ENCODE data around the gene PRPS2. TPM values are rescaled to one million over a fixed set of nuclear protein-coding genes. Genes with fewer than 3 reads are reported as not detected.

Gene PRPS2
- polyA plus RNA-seq, 1 donor (not counting 4 experiments of a cell fraction or from before 2014, with no cell fraction given) = 28.4 TPM

DNA sequence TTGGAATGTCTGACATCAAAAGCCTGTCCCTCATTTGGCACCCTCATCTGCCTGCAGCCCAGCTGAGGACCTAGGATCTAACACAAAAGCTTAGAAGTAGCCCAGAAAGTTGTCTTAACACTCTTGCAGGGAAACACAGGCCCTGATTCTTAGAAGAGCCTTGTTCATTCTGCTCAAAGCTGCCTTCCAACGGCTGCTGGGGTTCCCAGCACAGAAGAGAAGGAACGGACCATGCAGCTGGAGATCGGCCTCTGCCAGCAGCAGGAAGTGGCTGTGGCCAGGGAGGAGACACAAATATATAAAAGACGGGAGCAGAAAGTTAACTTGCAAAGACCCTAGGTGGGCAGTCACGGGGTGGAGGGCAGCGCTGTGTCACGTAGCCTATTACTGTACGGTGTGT lies 20.4 kb downstream of the PRPS2 start:
- Histone ChIP-seq H4K20me1 (ENCODE audit: control insufficient read depth, extremely low read depth, insufficient read depth, low read length) (no peaks in the 10 kb centered on the region), H3K9ac (ENCODE audit: control insufficient read depth, extremely low read depth, insufficient read depth, low read length) (no peak overlapping the region), H3K9me3 (ENCODE audit: control insufficient read depth, low read depth, low read length) (no peaks in the 10 kb centered on the region), H3K27ac (ENCODE audit: control insufficient read depth, insufficient read depth, low read length) (no peak overlapping the region), H3K27me3 (ENCODE audit: control insufficient read depth, extremely low read depth, insufficient read depth, low read length) (no peaks in the 10 kb centered on the region), H3K4me1 (ENCODE audit: control insufficient read depth, extremely low read depth, insufficient read depth, low read length) (no peaks in the 10 kb centered on the region), H3K36me3 (ENCODE audit: control insufficient read depth in 2 of 2, extremely low read depth in 1 of 2, insufficient read depth in 2 of 2, low read length in 2 of 2) (no peaks in the 10 kb centered on the region), H3K79me2 (ENCODE audit: control insufficient read depth, insufficient read depth, low read length) (no peaks in the 10 kb centered on the region), H3K4me2 (ENCODE audit: control insufficient read depth, extremely low read depth, insufficient read depth, low read depth, low read length) (no peak overlapping the region), H3K4me3 (ENCODE audit: control insufficient read depth in 2 of 3, extremely low read depth in 1 of 3, insufficient read depth in 2 of 3, low read depth in 1 of 3, low read length in 3 of 3) (no peak overlapping the region), H2AFZ (ENCODE audit: control insufficient read depth, low read length) (no peak overlapping the region), H3K9me1 (ENCODE audit: control insufficient read depth, extremely low read depth, insufficient read depth, low read length) (no peaks in the 10 kb centered on the region)
- FAIRE-seq = no peak
- DNase-seq (ENCODE audit: low read depth, low spot score) = no peak
- dilution Hi-C loops (cut with MboI; ENCODE audit: extremely low pct_ligation_motif_present, low sequenced_read_pairs) = no loop called here
- TF ChIP-seq, protein P1, sequence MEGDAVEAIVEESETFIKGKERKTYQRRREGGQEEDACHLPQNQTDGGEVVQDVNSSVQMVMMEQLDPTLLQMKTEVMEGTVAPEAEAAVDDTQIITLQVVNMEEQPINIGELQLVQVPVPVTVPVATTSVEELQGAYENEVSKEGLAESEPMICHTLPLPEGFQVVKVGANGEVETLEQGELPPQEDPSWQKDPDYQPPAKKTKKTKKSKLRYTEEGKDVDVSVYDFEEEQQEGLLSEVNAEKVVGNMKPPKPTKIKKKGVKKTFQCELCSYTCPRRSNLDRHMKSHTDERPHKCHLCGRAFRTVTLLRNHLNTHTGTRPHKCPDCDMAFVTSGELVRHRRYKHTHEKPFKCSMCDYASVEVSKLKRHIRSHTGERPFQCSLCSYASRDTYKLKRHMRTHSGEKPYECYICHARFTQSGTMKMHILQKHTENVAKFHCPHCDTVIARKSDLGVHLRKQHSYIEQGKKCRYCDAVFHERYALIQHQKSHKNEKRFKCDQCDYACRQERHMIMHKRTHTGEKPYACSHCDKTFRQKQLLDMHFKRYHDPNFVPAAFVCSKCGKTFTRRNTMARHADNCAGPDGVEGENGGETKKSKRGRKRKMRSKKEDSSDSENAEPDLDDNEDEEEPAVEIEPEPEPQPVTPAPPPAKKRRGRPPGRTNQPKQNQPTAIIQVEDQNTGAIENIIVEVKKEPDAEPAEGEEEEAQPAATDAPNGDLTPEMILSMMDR (optimal IDR thresholded peaks at IDR 0.05 in 1 of 3, IDR thresholded peaks at IDR 0.05 in 1 of 3, conservative IDR thresholded peaks at IDR 0.05 in 1 of 3; ENCODE audit: extremely low read depth in 1 of 3, insufficient read depth in 2 of 3, low read length in 3 of 3) = no peak
- no peak for TF ChIP-seq EZH2 (IDR thresholded peaks at IDR 0.05; ENCODE audit: low read length)

DNA sequence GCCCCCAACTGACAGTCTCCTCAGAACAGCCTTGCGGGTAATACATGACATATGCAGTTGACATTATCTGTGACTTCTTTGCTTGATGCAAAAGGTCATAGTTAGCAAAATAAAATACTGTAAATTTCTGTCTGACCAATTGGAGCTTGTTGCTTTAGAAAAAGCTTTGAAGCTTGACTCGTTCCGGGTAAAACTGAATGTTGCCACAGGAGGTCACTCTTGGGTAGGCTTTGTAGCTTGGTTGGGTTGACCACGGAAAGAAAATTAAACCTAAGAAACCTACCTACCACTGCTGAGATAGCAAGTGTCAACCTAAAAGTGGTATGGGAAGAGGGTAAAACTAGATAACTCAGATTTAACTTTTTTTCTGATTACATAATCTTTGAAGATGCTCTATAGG lies 23.2 kb downstream of the PRPS2 start:
- Histone ChIP-seq H3K4me1 (ENCODE audit: control insufficient read depth, extremely low read depth, insufficient read depth, low read length) (peaks cover 11% of the 10 kb centered on the region), H3K27ac (ENCODE audit: control insufficient read depth, insufficient read depth, low read length) (no peak overlapping the region), H3K4me2 (ENCODE audit: control insufficient read depth, extremely low read depth, insufficient read depth, low read depth, low read length) (no peak overlapping the region), H3K9me3 (ENCODE audit: control insufficient read depth, low read depth, low read length) (no peaks in the 10 kb centered on the region), H3K4me3 (ENCODE audit: control insufficient read depth in 2 of 3, extremely low read depth in 1 of 3, insufficient read depth in 2 of 3, low read depth in 1 of 3, low read length in 3 of 3) (no peak overlapping the region), H3K36me3 (ENCODE audit: control insufficient read depth in 2 of 2, extremely low read depth in 1 of 2, insufficient read depth in 2 of 2, low read length in 2 of 2) (no peaks in the 10 kb centered on the region), H3K27me3 (ENCODE audit: control insufficient read depth, extremely low read depth, insufficient read depth, low read length) (no peaks in the 10 kb centered on the region), H3K9me1 (ENCODE audit: control insufficient read depth, extremely low read depth, insufficient read depth, low read length) (no peaks in the 10 kb centered on the region), H3K9ac (ENCODE audit: control insufficient read depth, extremely low read depth, insufficient read depth, low read length) (no peak overlapping the region), H2AFZ (ENCODE audit: control insufficient read depth, low read length) (no peak overlapping the region), H4K20me1 (ENCODE audit: control insufficient read depth, extremely low read depth, insufficient read depth, low read length) (no peaks in the 10 kb centered on the region), H3K79me2 (ENCODE audit: control insufficient read depth, insufficient read depth, low read length) (no peaks in the 10 kb centered on the region)
- no peak for TF ChIP-seq EZH2 (IDR thresholded peaks at IDR 0.05; ENCODE audit: low read length)
- TF ChIP-seq, protein P1 (optimal IDR thresholded peaks at IDR 0.05 in 1 of 3, IDR thresholded peaks at IDR 0.05 in 1 of 3, conservative IDR thresholded peaks at IDR 0.05 in 1 of 3; ENCODE audit: extremely low read depth in 1 of 3, insufficient read depth in 2 of 3, low read length in 3 of 3) = peak; percentile 55 to 60 (median 56)
- peak; percentile 13 for DNase-seq (ENCODE audit: low read depth, low spot score)
- no peak for FAIRE-seq
- dilution Hi-C loops (cut with MboI; ENCODE audit: extremely low pct_ligation_motif_present, low sequenced_read_pairs) = no loop called here
